Measurements from ENCODE around the gene KDELR1.

Gene KDELR1

DNA sequence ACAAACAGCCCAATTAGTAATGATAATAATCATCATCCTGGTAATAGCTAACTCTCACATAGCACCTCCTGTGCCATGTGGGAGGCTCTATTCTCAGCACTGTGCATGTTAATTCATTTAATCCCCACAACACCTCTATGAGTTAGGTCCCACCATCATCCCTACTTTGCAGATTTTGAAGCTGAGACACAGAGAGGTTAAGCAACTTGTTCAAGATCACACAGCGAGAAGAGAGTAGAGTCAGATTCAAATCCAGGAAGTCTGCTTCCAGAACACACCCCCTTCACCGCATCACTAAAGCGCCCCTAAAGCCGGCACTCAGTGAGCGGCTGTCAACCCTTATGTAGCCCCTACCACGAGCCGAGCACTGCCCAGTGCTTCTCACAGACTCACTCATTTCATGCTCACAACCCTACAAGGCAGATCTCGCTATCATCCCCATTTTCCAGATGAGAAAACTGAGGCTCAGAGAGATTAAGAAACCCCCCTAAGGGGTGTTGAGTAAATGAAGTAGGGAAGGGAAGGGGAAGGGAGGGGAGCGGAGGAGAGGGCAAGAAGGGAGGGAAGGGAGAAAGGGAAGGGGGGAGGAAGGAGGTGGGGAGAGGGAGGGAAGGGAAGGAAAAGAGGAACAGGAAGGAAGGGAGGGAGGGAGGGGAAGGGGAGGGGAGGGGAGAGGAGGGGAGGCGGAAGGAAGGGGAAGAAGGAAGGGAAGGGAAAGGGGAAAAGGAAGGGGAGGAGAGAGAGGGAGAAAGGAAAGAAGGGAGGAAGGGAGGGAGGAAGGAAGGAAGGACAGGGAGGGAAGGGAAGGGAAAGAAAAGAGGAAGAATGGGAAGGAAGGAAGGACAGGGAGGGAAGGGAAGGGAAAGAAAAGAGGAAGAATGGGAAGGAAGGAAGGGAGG, 49.6 kb downstream of the KDELR1 start:
- DNase-seq (ENCODE audit: extremely low read depth, low read depth) = no peak
- TF ChIP-seq, protein P1, sequence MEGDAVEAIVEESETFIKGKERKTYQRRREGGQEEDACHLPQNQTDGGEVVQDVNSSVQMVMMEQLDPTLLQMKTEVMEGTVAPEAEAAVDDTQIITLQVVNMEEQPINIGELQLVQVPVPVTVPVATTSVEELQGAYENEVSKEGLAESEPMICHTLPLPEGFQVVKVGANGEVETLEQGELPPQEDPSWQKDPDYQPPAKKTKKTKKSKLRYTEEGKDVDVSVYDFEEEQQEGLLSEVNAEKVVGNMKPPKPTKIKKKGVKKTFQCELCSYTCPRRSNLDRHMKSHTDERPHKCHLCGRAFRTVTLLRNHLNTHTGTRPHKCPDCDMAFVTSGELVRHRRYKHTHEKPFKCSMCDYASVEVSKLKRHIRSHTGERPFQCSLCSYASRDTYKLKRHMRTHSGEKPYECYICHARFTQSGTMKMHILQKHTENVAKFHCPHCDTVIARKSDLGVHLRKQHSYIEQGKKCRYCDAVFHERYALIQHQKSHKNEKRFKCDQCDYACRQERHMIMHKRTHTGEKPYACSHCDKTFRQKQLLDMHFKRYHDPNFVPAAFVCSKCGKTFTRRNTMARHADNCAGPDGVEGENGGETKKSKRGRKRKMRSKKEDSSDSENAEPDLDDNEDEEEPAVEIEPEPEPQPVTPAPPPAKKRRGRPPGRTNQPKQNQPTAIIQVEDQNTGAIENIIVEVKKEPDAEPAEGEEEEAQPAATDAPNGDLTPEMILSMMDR (IDR thresholded peaks at IDR 0.05; ENCODE audit: low read depth, low read length) = no peak

DNA sequence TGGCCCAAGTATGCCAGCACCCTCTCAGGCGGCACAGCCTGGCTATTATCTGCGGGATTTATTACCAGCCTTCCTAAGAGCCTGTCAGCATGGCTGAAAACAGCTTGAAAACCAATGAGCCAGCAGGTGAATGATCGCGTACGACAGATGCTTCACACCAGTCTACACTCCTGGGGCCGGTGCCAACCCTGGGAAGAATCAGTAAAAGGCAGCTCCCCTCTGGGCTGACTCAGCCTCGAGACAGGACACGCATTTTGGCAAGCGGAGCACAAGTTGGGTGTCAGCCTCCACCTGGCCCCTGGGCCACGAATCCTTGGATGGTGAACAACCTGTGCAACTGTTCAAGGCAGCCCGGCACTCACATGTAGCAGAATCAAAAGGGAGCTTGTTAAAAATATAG, 50.4 kb downstream of the KDELR1 start:
- no peak for DNase-seq (ENCODE audit: extremely low read depth, low read depth)
- TF ChIP-seq, protein P1 (IDR thresholded peaks at IDR 0.05; ENCODE audit: low read depth, low read length) = no peak

DNA sequence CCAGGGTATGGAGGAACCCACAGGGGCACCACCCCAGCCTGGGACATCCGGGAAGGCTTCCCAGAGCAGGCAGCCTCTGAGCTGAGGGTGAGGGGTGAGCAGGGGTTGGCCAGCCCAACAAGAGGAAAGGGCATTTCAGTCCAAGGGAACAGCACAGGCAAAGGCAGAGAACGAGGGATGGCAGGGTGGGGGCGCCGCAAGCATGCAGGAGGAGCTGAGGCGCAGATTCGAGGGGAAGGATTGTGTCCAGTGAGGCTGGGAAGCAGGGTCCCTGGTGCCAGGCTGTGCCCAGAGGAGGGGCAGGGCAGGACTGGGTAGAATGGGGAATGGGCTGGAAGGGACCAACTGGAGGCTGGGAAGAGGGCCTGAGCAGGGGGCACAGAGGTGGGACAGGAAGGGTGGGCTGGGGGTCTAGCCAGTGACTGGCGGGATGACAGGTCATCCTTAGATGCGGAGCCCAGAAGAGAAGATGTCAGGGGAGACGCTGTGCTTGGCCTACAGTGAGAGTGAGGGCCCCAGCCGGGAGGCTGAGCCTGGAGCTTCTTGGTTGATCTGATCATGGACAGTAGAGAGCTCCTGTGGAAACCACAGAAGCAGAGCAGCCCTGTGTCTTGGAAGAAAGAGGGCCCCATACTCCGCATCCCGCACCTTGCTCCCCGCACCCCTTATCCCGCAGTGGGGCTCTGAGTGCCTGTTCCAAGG, 52.4 kb downstream of the KDELR1 start:
- TF ChIP-seq, protein P1 (IDR thresholded peaks at IDR 0.05; ENCODE audit: low read depth, low read length) = no peak

DNA sequence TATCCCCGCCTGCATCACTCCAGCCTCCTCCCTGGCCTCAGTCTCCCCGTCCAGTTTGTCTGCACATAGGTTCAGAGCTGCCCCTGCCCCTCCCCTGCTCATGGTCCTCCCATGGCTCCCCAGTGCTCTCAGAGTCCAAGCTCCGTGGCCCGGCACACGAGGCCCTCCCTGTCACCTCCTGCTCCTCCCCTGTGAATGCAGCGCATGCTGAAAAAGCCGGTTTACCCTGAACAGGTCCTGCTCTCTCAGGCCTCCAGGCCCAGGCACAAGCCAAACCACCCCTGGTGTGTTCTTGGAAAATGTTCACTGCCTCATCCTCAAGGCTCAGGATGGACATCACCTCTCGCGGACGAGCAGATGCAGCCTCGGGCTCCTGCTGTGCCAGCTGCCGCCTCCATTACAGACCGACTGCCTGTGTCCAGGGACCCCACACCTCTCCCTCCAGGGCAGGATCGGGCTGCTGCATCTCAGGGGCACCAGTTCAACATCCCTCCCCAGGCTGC, 53.0 kb downstream of the KDELR1 start:
- DNase-seq (ENCODE audit: extremely low read depth, low read depth) = no peak
- TF ChIP-seq, protein P1 (IDR thresholded peaks at IDR 0.05; ENCODE audit: low read depth, low read length) = no peak

More for the DNA sequence above, 52.4 kb downstream of the KDELR1 start:
- DNase-seq (ENCODE audit: extremely low read depth, low read depth) = no peak

DNA sequence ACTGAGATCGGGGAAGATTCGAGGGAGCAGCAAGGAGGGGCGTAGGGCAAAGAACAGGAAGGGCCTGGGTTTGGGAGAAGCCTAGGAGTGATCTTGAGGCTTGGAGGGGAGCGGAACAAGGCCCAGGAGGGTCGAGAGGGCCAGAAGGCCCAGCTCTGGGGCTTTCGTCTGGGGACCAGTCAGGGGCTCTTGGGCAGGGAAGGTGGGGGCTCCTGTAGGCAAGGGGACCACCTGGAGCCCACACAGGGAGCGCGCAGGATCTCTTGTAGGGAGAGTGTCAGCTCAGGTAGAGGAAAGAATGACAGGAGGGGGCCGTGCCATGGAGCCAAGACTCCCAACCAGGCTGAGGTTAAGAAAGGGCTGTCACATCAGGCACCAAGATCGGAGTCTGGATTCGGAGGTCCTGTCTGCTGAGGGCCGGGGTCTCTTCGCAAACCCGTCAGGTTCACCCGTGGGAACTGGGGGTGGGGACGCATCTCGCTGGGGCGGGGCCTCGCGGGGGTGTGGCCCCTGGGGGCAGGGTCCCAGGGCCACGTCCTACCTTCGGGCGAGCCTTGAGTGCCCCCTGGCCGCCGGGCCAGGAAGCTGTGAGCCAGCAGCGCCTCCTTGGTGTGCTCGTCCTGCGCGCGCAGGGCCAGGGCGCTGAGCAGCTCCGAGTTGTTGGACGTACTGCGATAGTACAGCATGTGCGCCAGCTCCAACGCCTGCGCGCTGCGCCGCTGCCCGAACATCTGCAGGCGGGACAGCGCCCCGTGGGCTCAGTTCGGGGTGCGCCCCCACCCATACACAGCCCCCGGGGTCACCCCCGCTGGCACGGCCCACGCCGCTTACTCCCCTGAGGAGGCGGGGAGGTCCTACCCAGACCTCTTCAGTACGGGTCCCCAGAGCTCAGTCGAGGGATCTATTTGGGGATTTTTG, 57.6 kb downstream of the KDELR1 start:
- DNase-seq (ENCODE audit: extremely low read depth, low read depth) = peak; percentile 82

DNA sequence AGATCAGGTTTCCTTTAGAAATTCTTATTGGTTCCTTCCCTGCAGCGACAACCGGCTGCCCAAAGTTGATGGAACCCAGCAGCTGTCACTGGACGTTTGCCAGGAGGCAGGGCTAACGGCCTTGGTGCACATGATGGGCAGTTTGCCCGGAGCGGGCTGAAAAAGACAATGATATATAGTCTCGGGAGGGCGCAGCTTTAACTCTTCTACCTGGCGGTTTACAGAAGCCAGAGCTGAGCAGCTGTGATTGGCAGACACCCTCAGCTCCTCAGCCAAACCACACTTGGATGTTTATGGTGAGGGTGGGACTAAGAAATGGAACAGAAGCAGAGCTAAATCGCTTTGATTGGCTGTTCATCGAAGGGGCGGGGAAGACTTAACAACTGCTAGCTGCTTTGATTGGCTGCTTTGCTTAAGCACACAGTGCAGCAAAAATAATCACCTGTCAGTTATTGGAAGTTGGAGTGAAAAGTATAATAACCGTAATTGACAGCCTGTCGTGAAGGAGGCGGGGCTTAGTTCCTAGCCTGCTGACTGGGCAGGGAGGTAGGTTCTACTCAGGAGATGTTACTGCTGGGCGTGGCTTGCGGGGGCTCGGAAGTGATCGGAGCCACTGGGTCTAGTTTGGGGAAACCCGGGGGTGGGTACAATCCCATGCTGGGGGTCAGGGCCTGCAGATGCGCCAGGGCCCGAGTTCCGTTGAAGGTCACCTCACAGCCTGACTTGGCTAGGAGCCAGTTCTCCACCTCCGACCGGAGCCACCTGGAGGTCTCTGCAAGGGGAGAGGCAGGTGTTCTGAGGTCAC, 58.5 kb downstream of the KDELR1 start:
- peak; percentile 85 for DNase-seq (ENCODE audit: extremely low read depth, low read depth)
- TF ChIP-seq, protein P1 (IDR thresholded peaks at IDR 0.05; ENCODE audit: low read depth, low read length) = no peak

More for the DNA sequence above, 57.6 kb downstream of the KDELR1 start:
- TF ChIP-seq, protein P1 (IDR thresholded peaks at IDR 0.05; ENCODE audit: low read depth, low read length) = peak; percentile 83
